SU-DHL-6 (cell line): ENCODE results near the gene ACTN1.

Experiments used
- H2AFZ ChIP-seq: fragments of 200-600 bp; sonication (generic); 2 replicates; pipeline ENCODE4 v1.6.1; 2014; ENCODE audit warnings: low read depth, mild to moderate bottlenecking, moderate library complexity, mixed read lengths, antibody characterized with exemption, low read length; ENCODE audit not compliant: severe bottlenecking
- H3F3A ChIP-seq: fragments of 200-600 bp; shearing (Covaris generic); 2 replicates; pipeline ENCODE4 v1.6.0; 2016; ENCODE audit warnings: antibody characterized with exemption, mild to moderate bottlenecking; ENCODE audit not compliant: insufficient read depth
- H3K27ac ChIP-seq: fragments of 200-600 bp; sonication (generic); 2 replicates; pipeline ENCODE4 v1.5.1; 2016; ENCODE audit warnings: low read depth, mild to moderate bottlenecking, low read length, moderate library complexity, mixed read lengths
- H3K27me3 ChIP-seq: fragments of 200-600 bp; sonication (generic), shearing (Covaris generic); 2 replicates; pipeline ENCODE4 v1.6.0; 2014; ENCODE audit warnings: mild to moderate bottlenecking, low read length
- H3K36me3 ChIP-seq: fragments of 200-600 bp; sonication (generic); 2 replicates; pipeline ENCODE4 v1.6.1; 2014; ENCODE audit warnings: mild to moderate bottlenecking, low read length, mixed read lengths
- H3K4me2 ChIP-seq: fragments of 300-600, 200-600 bp; shearing (Covaris generic), sonication (generic); 2 replicates; pipeline ENCODE4 v1.6.0; 2014; ENCODE audit warnings: low read length, low read depth, mild to moderate bottlenecking; ENCODE audit not compliant: poor library complexity, severe bottlenecking
- H3K4me3 ChIP-seq: fragments of 200-600 bp; sonication (generic); 2 replicates; pipeline ENCODE4 v1.5.1; 2014; ENCODE audit warnings: antibody characterized with exemption, low read length, mild to moderate bottlenecking, mixed read lengths; ENCODE audit not compliant: insufficient read depth, poor library complexity, severe bottlenecking
- H3K79me2 ChIP-seq: fragments of 200-600 bp; sonication (generic); 2 replicates; pipeline ENCODE4 v1.6.1; 2014; ENCODE audit warnings: mild to moderate bottlenecking, low read length, moderate library complexity; ENCODE audit not compliant: insufficient read depth
- H3K9ac ChIP-seq: fragments of 200-600 bp; sonication (generic); 2 replicates; pipeline ENCODE4 v1.7.0; 2014; ENCODE audit warnings: mild to moderate bottlenecking, low read length
- H3K9me2 ChIP-seq: fragments of 200-600 bp; sonication (generic); replicated peaks from 2 replicates; pipeline ENCODE4 v1.6.1; 2014; ENCODE audit warnings: low read length; ENCODE audit not compliant: insufficient read depth
- H3K9me3 ChIP-seq: fragments of 200-600 bp; sonication (generic); 2 replicates; pipeline ENCODE4 v1.6.1; 2014; ENCODE audit warnings: low read length, mixed read lengths; ENCODE audit not compliant: insufficient read depth
- H4K20me1 ChIP-seq: fragments of 200-600 bp; sonication (generic); 2 replicates; pipeline ENCODE4 v1.6.1; 2014; ENCODE audit warnings: low read depth, mild to moderate bottlenecking, antibody characterized with exemption, low read length, moderate library complexity, mixed read lengths
- EZH2phosphoT487 ChIP-seq: fragments of 200-600 bp; sonication (generic), shearing (Covaris generic); conservative IDR thresholded peaks from 2 replicates; pipeline ENCODE4 v1.6.1; 2018; ENCODE audit warnings: mild to moderate bottlenecking, antibody characterized with exemption, low read length, moderate library complexity, mixed read lengths
- TF ChIP-seq, protein P1 (sequence below): fragments of 200-600 bp; sonication (generic); IDR thresholded peaks from one replicate; pipeline ENCODE4 v1.5.1; 2017; ENCODE audit warnings: antibody characterized with exemption, mild to moderate bottlenecking, low read length, moderate library complexity; ENCODE audit not compliant: insufficient read depth, poor library complexity, severe bottlenecking

Gene ACTN1

DNA sequence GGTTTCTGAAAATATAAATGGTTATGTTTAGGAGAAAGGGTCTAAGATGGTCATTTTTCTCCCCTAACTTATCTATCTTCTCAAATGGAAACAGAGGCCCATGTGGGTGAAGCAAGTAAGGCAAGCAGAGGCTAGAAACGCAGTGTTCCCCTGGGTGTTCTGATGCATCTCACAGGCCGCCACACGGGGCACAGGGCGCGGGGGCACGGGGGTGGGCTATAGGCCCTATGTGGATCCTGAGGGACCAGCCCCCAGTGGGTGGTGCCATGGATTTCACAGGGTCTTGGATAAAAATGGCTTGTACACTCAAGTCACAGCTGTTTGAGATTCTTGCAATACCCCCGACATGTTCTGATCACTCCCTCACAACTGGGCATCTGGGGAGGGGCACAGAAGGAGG is 17.7 kb downstream of the ACTN1 start:
- Histone ChIP-seq H3K9me2 (no peaks in the 10 kb centered on the region), H4K20me1 (no peaks in the 10 kb centered on the region), H3K27ac (no peak overlapping the region), H3K27me3 (no peaks in the 10 kb centered on the region; the same call in 1 of the 2 replicates), H3F3A (no peaks in the 10 kb centered on the region), H2AFZ (no peak overlapping the region), H3K4me2 (no peak overlapping the region), H3K79me2 (no peaks in the 10 kb centered on the region), H3K9ac (no peak overlapping the region), H3K4me3 (no peak overlapping the region), H3K36me3 (no peaks in the 10 kb centered on the region), H3K9me3 (no peaks in the 10 kb centered on the region)
- TF ChIP-seq, protein P1, sequence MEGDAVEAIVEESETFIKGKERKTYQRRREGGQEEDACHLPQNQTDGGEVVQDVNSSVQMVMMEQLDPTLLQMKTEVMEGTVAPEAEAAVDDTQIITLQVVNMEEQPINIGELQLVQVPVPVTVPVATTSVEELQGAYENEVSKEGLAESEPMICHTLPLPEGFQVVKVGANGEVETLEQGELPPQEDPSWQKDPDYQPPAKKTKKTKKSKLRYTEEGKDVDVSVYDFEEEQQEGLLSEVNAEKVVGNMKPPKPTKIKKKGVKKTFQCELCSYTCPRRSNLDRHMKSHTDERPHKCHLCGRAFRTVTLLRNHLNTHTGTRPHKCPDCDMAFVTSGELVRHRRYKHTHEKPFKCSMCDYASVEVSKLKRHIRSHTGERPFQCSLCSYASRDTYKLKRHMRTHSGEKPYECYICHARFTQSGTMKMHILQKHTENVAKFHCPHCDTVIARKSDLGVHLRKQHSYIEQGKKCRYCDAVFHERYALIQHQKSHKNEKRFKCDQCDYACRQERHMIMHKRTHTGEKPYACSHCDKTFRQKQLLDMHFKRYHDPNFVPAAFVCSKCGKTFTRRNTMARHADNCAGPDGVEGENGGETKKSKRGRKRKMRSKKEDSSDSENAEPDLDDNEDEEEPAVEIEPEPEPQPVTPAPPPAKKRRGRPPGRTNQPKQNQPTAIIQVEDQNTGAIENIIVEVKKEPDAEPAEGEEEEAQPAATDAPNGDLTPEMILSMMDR, result no peak
- TF ChIP-seq EZH2phosphoT487, result no peak

DNA sequence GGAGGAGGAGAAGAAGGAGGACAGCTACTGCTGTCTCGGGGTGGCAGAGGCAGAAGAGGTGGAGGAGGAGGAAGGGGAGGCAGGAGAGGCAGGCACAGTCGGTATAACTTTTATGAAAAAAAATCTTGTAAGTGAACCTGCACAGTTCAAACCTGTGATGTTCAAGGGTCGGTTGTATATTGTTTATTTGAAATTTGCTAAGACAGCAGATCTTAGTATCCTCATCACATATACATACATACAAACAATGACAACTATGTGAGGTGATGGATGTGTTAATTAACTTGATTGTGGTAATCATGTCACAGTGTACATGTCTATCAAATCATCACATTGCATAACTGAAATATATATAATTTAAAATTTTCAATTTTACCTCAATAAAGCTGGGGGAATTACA is 19.0 kb downstream of the ACTN1 start:
- Histone ChIP-seq H3K9me3 (no peaks in the 10 kb centered on the region), H3K27me3 (no peaks in the 10 kb centered on the region; the same call in 1 of the 2 replicates), H2AFZ (no peak overlapping the region), H3K36me3 (no peaks in the 10 kb centered on the region), H3K79me2 (no peaks in the 10 kb centered on the region), H3K9me2 (no peaks in the 10 kb centered on the region), H3K4me2 (no peak overlapping the region), H3F3A (no peaks in the 10 kb centered on the region), H3K9ac (no peak overlapping the region), H4K20me1 (no peaks in the 10 kb centered on the region), H3K4me3 (no peak overlapping the region), H3K27ac (no peak overlapping the region)
- no peak for TF ChIP-seq EZH2phosphoT487
- TF ChIP-seq, protein P1, result no peak

DNA sequence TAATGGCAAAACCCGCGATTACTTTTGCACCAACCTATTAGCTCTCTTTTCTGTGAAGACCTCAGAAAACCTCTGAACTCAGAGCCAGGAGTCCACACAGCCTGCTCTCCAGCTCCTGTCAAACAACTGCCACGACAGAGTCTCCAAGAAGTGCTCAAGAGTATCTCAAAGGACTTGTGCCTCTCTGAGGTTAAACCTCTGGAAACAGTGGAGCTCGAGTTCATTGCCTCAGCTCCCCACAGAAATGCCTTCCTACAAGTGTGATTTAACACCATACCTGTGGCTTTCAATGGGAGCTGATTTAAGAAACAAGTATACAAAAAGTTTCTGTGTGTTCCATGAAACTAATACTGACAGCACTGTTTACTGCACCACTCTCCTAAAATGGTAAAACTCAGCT is 20.1 kb downstream of the ACTN1 start:
- H3K9me3 ChIP-seq, result no peaks in the 10 kb centered on the region
- no peaks in the 10 kb centered on the region for H3K79me2 ChIP-seq
- no peak for TF ChIP-seq EZH2phosphoT487
- TF ChIP-seq, protein P1, result no peak
- H3K4me2 ChIP-seq, result no peak overlapping the region
- no peak overlapping the region for H3K4me3 ChIP-seq
- H4K20me1 ChIP-seq, result no peaks in the 10 kb centered on the region
- no peaks in the 10 kb centered on the region for H3K9me2 ChIP-seq
- no peaks in the 10 kb centered on the region for H3F3A ChIP-seq
- no peaks in the 10 kb centered on the region for H3K36me3 ChIP-seq
- no peak overlapping the region for H3K9ac ChIP-seq
- no peaks in the 10 kb centered on the region; the same call in 1 of the 2 replicates for H3K27me3 ChIP-seq
- no peak overlapping the region for H3K27ac ChIP-seq
- H2AFZ ChIP-seq, result no peak overlapping the region
